Epithelial cell of esophagus (primary cell): Measurements from ENCODE around the gene TCEA3.
A peak's percentile ranks its signal among the peaks of the same experiment; 100 is the strongest.

ENCODE experiments used
- DNase-seq: peaks from one replicate; pipeline ENCODE4 v3.0.0; 2010; ENCODE audit warnings: low read depth
- H3K4me3 ChIP-seq: 2 replicates; pipeline ENCODE4 v1.5.1; 2011; ENCODE audit warnings: mild to moderate bottlenecking, low read length, control low read depth
- TF ChIP-seq, protein P1 (sequence below): IDR thresholded peaks from 2 replicates; pipeline ENCODE4 v1.5.1; 2011; ENCODE audit warnings: low read depth, mild to moderate bottlenecking, low read length, control low read depth, inconsistent platforms; ENCODE audit not compliant: insufficient read depth; ENCODE audit errors: missing control alignments

TCEA3 gene

GRCh38 chr1:23395849-23396248, 28.7 kb downstream of the TCEA3 start:
- TF ChIP-seq, protein P1, sequence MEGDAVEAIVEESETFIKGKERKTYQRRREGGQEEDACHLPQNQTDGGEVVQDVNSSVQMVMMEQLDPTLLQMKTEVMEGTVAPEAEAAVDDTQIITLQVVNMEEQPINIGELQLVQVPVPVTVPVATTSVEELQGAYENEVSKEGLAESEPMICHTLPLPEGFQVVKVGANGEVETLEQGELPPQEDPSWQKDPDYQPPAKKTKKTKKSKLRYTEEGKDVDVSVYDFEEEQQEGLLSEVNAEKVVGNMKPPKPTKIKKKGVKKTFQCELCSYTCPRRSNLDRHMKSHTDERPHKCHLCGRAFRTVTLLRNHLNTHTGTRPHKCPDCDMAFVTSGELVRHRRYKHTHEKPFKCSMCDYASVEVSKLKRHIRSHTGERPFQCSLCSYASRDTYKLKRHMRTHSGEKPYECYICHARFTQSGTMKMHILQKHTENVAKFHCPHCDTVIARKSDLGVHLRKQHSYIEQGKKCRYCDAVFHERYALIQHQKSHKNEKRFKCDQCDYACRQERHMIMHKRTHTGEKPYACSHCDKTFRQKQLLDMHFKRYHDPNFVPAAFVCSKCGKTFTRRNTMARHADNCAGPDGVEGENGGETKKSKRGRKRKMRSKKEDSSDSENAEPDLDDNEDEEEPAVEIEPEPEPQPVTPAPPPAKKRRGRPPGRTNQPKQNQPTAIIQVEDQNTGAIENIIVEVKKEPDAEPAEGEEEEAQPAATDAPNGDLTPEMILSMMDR: no peak
- no peak overlapping the region for H3K4me3 ChIP-seq
- peak; percentile 24 for DNase-seq

DNA sequence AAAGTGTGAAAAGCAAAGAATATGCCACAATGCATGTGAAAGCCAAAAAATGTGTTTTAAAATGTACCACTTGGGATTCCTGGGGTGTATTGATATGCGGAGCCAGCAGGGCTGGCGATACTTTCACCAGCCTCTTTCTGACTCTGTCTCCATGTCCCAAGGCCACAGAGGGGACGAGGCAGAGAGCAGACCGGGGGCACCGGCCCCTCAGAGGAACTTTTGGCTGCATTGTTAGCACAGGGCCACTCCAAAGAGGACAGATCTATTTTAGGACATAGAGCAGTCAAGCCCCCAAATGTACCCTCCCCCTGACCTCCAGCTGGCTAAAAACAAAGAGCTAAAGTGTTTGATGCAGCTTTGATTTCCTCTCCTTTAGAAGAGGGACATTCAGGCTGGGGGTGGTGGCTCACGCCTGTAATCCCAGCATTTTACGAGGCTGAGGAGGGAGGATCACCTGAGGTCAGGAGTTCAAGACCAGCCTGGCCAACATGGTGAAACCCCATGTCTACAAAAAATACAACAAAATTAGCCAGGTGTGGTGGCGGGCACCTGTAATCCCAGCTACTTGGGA, 29.3 kb downstream of the TCEA3 start:
- no peak overlapping the region for H3K4me3 ChIP-seq
- DNase-seq: no peak
- TF ChIP-seq, protein P1: no peak

GRCh38 chr1:23394684-23395083, 29.9 kb downstream of the TCEA3 start:
- no peak overlapping the region for H3K4me3 ChIP-seq

DNA sequence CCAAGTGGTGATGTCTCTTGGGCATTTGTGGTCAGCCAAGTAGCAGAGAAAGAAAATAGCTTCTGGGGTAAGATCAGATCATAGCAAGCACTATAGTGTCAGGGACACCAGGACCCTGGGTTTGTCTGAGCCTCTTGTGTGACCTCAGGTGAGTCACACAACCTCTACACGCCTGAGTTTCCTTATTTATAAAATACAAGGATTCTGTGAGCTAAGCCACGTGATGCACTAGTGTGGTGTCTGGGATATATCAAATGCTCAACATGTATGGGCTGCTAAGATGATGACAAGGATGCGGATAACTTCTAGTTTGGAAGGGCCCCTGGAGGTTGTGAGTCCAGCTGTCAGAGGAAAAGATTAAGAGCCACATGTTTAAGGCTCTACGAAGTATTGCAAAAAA, 30.4 kb downstream of the TCEA3 start:
- TF ChIP-seq, protein P1: no peak
- H3K4me3 ChIP-seq: no peak overlapping the region
- peak; percentile 37 for DNase-seq

More at GRCh38 chr1:23394684-23395083, 29.9 kb downstream of the TCEA3 start:
- TF ChIP-seq, protein P1: no peak
- no peak for DNase-seq

GRCh38 chr1:23393706-23394105, 30.8 kb downstream of the TCEA3 start:
- DNase-seq: peak; percentile 43
- TF ChIP-seq, protein P1: no peak
- no peak overlapping the region for H3K4me3 ChIP-seq

GRCh38 chr1:23392125-23392855, 32.3 kb downstream of the TCEA3 start:
- no peak for DNase-seq
- TF ChIP-seq, protein P1: no peak
- H3K4me3 ChIP-seq: no peak overlapping the region
